Inflammatory macrophage treated with lipopolysaccharide for 4 hours (primary cell): ENCODE measurements around the gene MCOLN1.

ENCODE experiments used
- DNase-seq: peaks from one replicate; pipeline ENCODE4 v3.0.0-alpha.2; 2020

Gene MCOLN1

DNA sequence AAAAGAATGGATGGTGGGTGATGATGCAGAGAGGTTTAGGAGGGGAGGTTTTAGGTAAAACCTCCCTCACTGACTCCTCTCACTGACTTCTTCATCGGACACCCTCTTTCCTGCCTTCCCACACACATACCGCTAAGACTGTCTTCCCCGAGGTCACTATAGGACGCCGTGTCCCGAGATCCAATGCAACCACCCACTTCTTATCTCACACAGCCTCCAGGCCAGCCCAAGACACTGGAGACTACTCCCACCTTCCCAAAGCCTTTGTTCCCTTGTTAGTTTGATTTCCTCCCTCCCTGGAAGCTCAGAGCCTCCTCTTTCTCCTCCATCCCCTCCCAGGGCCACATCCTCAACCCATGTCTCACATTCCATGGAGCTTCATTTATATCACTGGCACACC is 56.8 kb downstream of the MCOLN1 start:
- DNase-seq: no peak

DNA sequence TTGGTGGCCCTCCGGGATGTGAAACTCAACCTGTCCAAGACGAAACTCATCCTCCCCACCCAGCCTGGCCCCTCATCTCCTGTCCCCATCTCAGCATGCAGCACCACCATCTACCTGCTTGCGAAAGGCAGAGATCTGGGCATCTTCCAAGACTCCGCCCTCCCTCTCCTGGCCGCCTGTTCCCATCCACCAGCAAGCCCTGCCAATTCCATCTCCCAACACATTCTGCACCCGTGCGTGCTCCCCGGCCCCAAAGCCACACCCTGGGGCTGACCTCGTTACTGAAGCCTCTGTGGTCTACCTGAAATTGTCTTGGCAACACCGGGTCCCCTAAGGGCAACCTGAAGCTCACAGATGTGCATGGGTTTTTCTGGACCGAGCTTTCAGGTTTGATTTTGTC is 60.0 kb downstream of the MCOLN1 start:
- DNase-seq: no peak
